BE2C (cell line): Measurements from ENCODE around the gene CAMK1D.

Source experiments
- DNase-seq: peaks from one replicate; pipeline ENCODE4 v3.0.0-alpha.2; 2020
- H3K27me3 ChIP-seq: fragments of 250-450 bp; sonication (Bioruptor Pico); 2 replicates; pipeline ENCODE4 v1.5.1; 2020; ENCODE audit warnings: mild to moderate bottlenecking
- H3K36me3 ChIP-seq: fragments of 250-450 bp; sonication (Bioruptor Pico); 2 replicates; pipeline ENCODE4 v1.5.1; 2020; ENCODE audit warnings: mild to moderate bottlenecking
- H3K4me1 ChIP-seq: fragments of 250-450 bp; sonication (Bioruptor Pico); 2 replicates; pipeline ENCODE4 v1.5.1; 2020
- H3K4me3 ChIP-seq: 2 replicates; pipeline ENCODE4 v1.5.1; 2011; ENCODE audit warnings: low read depth, low read length
- H3K9me3 ChIP-seq: fragments of 250-450 bp; sonication (Bioruptor Pico); 2 replicates; pipeline ENCODE4 v1.5.1; 2020
- CTCF ChIP-seq: IDR thresholded peaks from 2 replicates; pipeline ENCODE4 v1.5.1; 2012; ENCODE audit warnings: mild to moderate bottlenecking, low read depth, low read length

The CAMK1D gene

GRCh38 chr10:12484941-12485805, 135.8 kb downstream of the CAMK1D start:
- H3K27me3 ChIP-seq: no peaks in the 10 kb centered on the region
- peaks cover 4% of the 10 kb centered on the region for H3K4me1 ChIP-seq
- H3K9me3 ChIP-seq: no peaks in the 10 kb centered on the region
- DNase-seq: no peak
- H3K36me3 ChIP-seq: no peaks in the 10 kb centered on the region
- H3K4me3 ChIP-seq: peak overlapping the region; percentile 23; the same call in 1 of the 2 replicates
- no peak for TF ChIP-seq CTCF

GRCh38 chr10:12487366-12487765, 138.0 kb downstream of the CAMK1D start:
- no peak for TF ChIP-seq CTCF
- no peaks in the 10 kb centered on the region for H3K27me3 ChIP-seq
- H3K9me3 ChIP-seq: no peaks in the 10 kb centered on the region
- peaks cover 4% of the 10 kb centered on the region for H3K4me1 ChIP-seq
- H3K36me3 ChIP-seq: no peaks in the 10 kb centered on the region
- H3K4me3 ChIP-seq: no peak overlapping the region
- DNase-seq: no peak

GRCh38 chr10:12488626-12489025, 139.3 kb downstream of the CAMK1D start:
- Histone ChIP-seq H3K36me3 (no peaks in the 10 kb centered on the region), H3K4me1 (peaks cover 4% of the 10 kb centered on the region), H3K27me3 (no peaks in the 10 kb centered on the region), H3K9me3 (no peaks in the 10 kb centered on the region), H3K4me3 (no peak overlapping the region)
- no peak for DNase-seq
- no peak for TF ChIP-seq CTCF

GRCh38 chr10:12489357-12489756, 140.0 kb downstream of the CAMK1D start:
- TF ChIP-seq CTCF: no peak
- no peaks in the 10 kb centered on the region for H3K36me3 ChIP-seq

GRCh38 chr10:12489806-12490205, 140.5 kb downstream of the CAMK1D start:
- Histone ChIP-seq H3K27me3 (no peaks in the 10 kb centered on the region), H3K9me3 (no peaks in the 10 kb centered on the region), H3K36me3 (no peaks in the 10 kb centered on the region), H3K4me1 (no peaks in the 10 kb centered on the region), H3K4me3 (no peak overlapping the region)
- no peak for DNase-seq
- no peak for TF ChIP-seq CTCF

More at GRCh38 chr10:12489357-12489756, 140.0 kb downstream of the CAMK1D start:
- Histone ChIP-seq H3K4me3 (no peak overlapping the region), H3K4me1 (no peaks in the 10 kb centered on the region; the same call in 1 of the 2 replicates), H3K9me3 (no peaks in the 10 kb centered on the region), H3K27me3 (no peaks in the 10 kb centered on the region)
- no peak for DNase-seq

GRCh38 chr10:12490963-12491362, 141.6 kb downstream of the CAMK1D start:
- Histone ChIP-seq H3K27me3 (no peaks in the 10 kb centered on the region), H3K9me3 (no peaks in the 10 kb centered on the region), H3K4me3 (no peak overlapping the region), H3K4me1 (no peaks in the 10 kb centered on the region), H3K36me3 (no peaks in the 10 kb centered on the region)
- no peak for TF ChIP-seq CTCF
- DNase-seq: no peak
